GM13976 (cell line): ENCODE data around the gene ARHGAP28.

Experiments used
- DNase-seq: peaks from one replicate; pipeline ENCODE4 v3.0.0; 2012; ENCODE audit warnings: low spot score
- in situ Hi-C: fragments of 300-500 bp; cut with MboI; formaldehyde crosslinking; loops from one replicate; pipeline ENCODE4 v1.12.0; 2022; ENCODE audit warnings: low sequenced_read_pairs, mixed read lengths, inconsistent platforms; ENCODE audit not compliant: unreplicated experiment
- TF ChIP-seq, protein P1 (sequence below): IDR thresholded peaks from 2 replicates; pipeline ENCODE4 v1.5.1; 2012; ENCODE audit warnings: borderline replicate concordance, mild to moderate bottlenecking; ENCODE audit not compliant: insufficient read depth; ENCODE audit errors: extremely low read depth, missing control alignments, control extremely low read depth

ARHGAP28 gene, protein sequence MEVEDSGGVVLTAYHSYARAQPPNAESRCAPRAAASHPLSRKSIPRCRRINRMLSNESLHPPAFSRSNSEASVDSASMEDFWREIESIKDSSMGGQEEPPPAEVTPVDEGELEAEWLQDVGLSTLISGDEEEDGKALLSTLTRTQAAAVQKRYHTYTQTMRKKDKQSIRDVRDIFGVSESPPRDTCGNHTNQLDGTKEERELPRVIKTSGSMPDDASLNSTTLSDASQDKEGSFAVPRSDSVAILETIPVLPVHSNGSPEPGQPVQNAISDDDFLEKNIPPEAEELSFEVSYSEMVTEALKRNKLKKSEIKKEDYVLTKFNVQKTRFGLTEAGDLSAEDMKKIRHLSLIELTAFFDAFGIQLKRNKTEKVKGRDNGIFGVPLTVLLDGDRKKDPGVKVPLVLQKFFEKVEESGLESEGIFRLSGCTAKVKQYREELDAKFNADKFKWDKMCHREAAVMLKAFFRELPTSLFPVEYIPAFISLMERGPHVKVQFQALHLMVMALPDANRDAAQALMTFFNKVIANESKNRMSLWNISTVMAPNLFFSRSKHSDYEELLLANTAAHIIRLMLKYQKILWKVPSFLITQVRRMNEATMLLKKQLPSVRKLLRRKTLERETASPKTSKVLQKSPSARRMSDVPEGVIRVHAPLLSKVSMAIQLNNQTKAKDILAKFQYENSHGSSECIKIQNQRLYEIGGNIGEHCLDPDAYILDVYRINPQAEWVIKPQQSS

DNA sequence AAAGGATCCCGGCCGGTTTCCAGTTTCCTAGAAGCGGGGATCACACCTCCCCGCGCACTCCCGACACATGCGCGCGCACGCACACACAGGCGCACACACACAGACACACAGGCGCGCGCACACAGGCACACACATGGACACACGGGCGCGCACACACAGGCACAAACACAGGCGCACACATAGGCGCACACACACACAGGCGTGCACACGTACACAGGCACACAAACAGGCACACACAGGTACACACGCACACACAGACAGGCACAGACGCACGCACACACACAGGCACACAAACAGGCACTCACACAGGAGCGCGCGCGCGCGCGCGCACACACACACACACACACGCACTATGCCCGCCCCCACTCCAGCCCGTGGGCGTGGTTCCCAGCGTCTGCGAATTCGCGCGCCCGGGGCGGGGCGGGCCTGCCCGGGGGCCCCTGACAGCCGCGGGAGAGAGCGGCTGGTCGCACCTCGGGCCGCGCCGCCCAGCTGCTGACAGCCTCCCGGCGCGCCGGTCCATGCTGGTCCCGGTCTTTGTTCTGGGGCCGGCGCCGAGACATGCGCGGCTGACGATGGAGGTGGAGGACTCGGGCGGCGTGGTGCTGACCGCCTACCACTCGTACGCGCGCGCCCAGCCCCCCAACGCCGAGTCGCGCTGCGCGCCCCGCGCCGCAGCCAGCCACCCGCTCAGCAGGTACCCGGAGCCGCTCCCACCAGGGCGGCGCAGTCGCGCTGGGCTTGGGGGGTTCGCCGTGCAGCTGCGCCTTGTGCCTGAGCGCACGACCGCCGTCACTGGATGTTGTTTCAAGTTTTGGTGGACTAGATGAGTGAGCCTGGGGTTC lies at the start of gene ARHGAP28:
ARHGAP28 (plus strand) TSS at position 470 of the 845 bp plus-strand sequence; CDS start at position 576, 106 bp downstream.
- in situ Hi-C loops: no loop called here
- TF ChIP-seq, protein P1, sequence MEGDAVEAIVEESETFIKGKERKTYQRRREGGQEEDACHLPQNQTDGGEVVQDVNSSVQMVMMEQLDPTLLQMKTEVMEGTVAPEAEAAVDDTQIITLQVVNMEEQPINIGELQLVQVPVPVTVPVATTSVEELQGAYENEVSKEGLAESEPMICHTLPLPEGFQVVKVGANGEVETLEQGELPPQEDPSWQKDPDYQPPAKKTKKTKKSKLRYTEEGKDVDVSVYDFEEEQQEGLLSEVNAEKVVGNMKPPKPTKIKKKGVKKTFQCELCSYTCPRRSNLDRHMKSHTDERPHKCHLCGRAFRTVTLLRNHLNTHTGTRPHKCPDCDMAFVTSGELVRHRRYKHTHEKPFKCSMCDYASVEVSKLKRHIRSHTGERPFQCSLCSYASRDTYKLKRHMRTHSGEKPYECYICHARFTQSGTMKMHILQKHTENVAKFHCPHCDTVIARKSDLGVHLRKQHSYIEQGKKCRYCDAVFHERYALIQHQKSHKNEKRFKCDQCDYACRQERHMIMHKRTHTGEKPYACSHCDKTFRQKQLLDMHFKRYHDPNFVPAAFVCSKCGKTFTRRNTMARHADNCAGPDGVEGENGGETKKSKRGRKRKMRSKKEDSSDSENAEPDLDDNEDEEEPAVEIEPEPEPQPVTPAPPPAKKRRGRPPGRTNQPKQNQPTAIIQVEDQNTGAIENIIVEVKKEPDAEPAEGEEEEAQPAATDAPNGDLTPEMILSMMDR: no peak
- peak; percentile 46 for DNase-seq

DNA sequence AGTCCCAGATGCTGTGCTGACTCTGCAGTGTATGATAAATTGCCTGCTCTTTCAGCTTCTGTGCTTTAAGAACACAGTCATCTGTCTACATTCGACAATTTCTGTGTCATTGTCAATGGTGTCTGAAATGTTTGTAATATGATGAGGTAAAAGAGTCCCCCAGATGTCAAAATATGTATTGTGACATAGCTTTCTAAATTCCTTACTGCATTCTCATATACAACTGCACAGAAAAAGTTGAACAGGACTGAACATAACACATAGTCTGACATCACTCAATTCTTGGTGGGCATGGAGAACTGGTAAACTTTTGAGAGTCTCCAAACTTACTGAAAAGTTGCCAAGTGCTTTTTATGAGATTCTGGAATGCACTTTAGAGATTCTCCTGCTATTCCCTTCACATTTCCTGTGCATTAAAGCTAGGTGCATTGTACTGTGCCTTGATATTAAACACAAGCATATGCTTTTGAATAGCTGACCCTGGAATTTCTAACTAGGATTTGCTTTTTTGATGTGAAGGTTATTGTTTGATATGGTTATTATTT lies 48.1 kb upstream of the ARHGAP28 start:
- in situ Hi-C loops: no loop called here
- TF ChIP-seq, protein P1: no peak
- DNase-seq: no peak

DNA sequence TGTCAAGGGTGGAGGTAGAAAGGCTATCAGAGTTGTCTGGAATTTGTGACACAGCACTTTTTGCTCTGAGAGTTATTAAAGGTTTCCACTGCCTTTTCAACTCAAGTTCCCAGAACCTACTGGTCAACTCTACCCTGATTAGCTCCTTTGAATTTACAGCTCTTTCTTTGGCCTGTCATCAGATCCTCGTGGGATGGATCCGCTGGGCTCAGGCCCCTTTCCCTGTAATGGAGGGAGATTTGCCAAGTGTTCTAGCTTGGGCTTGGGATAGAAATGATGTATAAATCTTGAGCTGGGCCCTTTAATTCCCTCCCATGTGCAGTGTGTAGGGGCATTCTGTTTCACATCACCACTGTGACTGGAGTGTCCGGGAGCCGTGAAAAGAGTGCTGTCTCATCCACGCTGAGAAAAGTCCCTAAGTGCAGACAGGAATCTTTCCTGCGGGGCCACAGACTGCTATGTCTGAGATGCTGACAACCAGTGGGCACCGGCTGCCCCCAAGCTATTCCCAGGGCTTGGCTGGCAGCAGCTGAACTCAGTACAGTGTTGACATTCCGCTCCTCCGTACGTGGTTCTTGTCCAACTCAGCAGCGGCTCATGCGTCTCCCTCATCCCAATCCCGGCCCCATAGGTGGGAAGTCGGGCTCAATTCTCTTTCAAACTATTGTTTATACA lies 46.9 kb upstream of the ARHGAP28 start:
- TF ChIP-seq, protein P1: no peak
- in situ Hi-C loops: no loop called here
- DNase-seq: no peak

DNA sequence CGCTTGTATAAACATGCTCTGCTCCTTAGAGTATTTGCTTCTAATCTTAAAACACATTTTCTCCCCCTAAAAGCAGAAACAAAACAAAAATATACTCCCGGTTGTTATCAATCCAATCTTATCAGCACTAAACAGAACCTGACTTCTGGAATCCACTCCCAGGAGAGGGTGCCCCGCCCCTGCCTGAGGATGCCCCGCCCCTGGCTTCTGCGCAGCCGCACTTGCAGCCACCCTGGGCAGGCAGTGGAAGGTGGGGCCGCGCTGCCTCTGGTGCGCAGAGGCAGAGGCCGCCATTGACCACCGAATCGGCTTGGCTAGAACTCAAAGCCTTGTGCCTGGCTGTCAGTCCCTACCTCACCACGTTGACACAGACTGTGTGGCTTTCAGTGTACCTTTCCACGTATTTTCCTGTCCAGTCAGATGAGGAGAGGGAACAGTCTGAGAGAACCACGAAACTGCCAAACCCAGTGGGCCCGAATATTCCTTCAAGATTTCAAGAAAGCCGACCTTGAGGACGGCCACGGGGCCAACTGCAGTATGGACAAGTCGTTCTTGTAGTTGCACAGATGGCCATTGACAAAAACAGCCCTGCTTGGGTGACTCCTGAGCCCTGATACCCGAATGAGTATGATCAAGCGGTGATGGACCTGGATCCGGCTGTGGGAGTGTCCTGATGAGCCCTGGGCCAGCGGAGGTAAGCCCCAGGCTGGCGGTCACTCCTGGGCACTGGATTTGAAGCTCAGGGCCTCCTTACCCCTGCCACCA lies 46.2 kb upstream of the ARHGAP28 start:
- no peak for DNase-seq
- in situ Hi-C loops: no loop called here

DNA sequence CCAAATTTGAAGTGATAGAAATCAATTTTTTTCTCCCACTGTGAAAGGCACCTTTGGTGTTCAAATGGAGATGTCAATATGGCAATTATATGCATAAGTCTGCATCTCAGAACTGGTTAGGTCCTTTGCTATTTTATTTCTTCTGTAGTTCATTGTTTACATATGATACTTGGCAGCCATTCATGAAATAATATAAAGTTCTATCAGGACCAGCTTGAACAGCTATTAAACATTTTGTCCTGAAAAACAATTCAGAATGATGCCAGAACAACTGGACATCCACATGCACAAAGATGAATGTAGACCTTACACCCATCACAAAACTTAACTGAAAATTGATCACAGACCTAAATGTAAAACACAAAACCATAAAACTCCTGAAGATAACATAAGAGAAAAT lies 41.8 kb upstream of the ARHGAP28 start:
- in situ Hi-C loops: no loop called here
- TF ChIP-seq, protein P1: no peak
- DNase-seq: no peak

More for the DNA sequence above, 46.2 kb upstream of the ARHGAP28 start:
- TF ChIP-seq, protein P1: no peak
